ENCODE data around the gene NOL8.

GRCh38 chr9:92253656-92254055 lies 71.5 kb downstream of the NOL8 start:
- TF ChIP-seq CTCF (IDR thresholded peaks at IDR 0.05; ENCODE audit: low read depth, low read length) (no peak), EZH2phosphoT487 (IDR thresholded peaks at IDR 0.05; ENCODE audit: low read depth) (no peak)
